NOMO-1 treated with dmso at 0.1 percent for 144 hours (cell line): Measurements from ENCODE around the gene CTXN1.
"Not testable (repeated sequence)": the region's sequence is repeated elsewhere in the genome, so short reads cannot be mapped to it uniquely, and the experiment has no call there.

ENCODE experiments used
- DNase-seq: peaks from one replicate; lab custom pipeline; 2025; ENCODE audit not compliant: unreplicated experiment; lab: John Stamatoyannopoulos, UW

The CTXN1 gene

GRCh38 chr19:7902796-7903243 lies 23.1 kb downstream of the CTXN1 start:
- DNase-seq: no peak

- no peak for DNase-seq
Observed at GRCh38 chr19:7901337-7901736, 24.6 kb downstream of the CTXN1 start.

GRCh38 chr19:7900931-7901330 lies 25.0 kb downstream of the CTXN1 start:
- DNase-seq: no peak

- no peak for DNase-seq
Observed at GRCh38 chr19:7900401-7900870, 25.5 kb downstream of the CTXN1 start.

GRCh38 chr19:7899751-7900378 lies 26.1 kb downstream of the CTXN1 start:
- DNase-seq: no peak

DNA sequence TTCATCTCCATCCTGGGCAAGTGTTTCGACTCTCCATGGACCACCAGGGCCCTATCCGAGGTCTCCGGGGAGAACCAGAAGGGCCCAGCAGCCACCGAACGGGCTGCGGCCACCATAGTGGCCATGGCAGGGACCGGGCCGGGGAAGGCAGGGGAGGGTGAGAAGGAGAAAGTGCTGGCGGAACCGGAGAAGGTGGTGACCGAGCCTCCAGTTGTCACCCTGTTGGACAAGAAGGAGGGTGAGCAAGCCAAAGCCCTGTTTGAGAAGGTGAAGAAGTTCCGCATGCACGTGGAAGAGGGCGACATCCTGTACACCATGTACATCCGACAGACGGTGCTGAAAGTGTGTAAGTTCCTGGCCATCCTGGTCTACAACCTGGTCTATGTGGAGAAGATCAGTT lies 27.0 kb downstream of the CTXN1 start:
- no peak for DNase-seq

GRCh38 chr19:7897292-7897691 lies 28.6 kb downstream of the CTXN1 start:
- no peak for DNase-seq

DNA sequence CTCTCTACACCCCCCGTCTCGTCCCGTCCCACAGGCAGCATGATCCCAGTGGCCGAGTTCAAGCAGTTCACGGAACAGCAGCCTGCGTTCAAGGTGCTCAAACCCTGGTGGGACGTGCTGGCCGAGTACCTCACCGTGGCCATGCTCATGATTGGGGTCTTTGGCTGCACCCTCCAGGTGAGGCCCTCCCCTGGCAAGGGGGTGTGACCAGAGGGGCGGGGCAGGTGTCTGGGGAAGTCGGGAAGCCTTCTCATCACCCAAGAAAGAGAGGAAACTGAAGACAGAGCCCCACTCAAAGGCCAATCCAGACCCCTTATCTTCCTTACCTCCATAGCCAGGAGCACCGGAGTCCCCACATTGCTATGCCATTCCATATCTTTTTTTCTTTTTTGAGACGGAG lies 30.4 kb downstream of the CTXN1 start:
- DNase-seq: no peak

DNA sequence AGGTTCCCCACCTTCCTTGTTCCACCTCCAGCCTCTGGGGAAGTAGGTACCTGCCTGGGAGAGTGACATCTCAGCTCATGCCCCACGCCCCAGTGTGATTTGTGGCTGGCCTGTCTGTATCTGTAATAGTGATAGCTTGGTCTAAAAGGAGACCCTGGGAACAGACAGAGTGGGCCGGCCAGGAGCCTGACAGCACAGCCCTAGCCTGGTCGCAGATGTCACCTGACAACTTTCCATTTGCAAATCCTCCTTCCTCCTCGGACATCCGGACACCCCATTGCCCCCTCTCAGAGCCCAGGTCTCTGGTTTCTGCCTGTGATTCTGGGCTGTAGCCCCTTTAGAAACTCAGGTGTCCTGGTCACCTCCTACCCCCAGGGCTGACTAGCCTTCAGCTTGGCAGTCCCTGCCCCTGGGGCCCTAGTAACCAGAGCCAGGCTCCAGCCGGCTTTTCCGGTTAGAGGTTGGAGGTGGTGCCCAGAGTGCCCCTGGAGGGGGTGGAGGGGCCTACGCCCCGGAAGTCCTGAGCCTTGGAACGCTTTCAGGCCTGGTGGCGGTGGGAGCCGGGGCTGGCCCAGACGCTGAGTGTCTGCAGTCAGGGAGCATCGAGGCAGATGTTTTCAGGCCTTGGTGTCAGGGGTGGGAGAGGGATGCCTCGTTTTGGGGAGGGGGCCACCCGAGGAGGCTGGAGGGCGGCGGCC lies 31.2 kb downstream of the CTXN1 start:
- no peak for DNase-seq

- DNase-seq: not testable (repeated sequence)
Observed at GRCh38 chr19:7893362-7894101, 32.4 kb downstream of the CTXN1 start.

GRCh38 chr19:7888826-7889217 lies 37.1 kb downstream of the CTXN1 start:
- no peak for DNase-seq

DNA sequence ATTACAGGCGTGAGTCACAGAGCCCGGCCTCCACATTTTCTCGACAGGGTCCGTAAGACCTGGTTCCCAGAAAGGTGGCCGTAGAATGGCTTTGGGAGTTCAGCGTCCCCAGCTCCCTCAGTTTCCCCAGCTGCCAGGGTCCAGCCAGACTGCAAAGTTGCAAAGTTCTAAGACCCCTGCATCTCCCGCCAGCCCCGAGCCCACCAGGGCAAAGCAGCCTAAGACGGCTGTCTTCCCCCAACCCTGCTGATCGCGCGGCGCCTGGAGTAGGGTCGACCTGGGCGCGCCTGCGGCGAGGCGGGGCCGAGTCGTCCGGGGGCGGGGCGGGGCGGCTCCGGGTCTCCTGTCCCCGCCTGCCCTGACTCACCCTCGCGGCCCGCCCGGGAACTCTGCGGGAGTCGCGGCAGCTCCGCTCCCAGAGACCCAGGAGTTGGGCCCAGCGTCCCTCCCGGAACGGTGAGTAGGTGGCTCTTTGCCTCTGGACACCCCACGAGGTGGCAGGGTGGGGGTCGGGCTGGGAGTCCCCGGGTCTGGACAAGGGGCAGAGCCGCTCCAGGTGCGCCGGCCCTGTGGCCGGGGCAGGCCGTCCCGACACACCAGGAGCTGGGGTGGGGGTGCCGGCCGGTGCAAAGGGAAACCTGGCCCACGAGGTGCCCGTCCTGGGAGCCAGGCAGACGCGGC lies 37.6 kb downstream of the CTXN1 start, which contains the start of gene LRRC8E:
Gene LRRC8E, plus strand, starts transcription at position 366 of the 681 bp plus-strand sequence. CDS start 7,094 bp downstream, outside the sequence.
- DNase-seq: no peak

GRCh38 chr19:7887408-7888144 lies 38.4 kb downstream of the CTXN1 start:
- no peak for DNase-seq

DNA sequence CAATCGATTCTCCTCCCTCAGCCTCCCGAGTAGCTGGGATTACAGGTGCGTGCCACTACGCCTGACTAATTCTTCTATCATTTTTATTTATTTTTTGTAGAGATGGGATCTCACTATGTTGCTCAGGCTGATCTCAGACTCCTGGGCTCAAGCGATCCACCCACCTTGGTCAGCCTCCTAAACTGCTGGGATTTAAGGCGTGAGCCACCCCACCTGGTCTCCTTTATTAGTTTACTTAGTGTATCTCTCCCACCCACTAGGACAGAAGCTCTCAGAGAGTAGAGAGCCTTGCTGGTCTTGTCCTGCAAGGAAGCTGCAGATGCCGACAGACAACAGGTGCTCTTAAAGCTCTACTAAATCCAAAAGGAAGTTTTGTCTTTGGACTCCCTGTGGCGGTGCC lies 40.1 kb downstream of the CTXN1 start:
- DNase-seq: no peak

DNA sequence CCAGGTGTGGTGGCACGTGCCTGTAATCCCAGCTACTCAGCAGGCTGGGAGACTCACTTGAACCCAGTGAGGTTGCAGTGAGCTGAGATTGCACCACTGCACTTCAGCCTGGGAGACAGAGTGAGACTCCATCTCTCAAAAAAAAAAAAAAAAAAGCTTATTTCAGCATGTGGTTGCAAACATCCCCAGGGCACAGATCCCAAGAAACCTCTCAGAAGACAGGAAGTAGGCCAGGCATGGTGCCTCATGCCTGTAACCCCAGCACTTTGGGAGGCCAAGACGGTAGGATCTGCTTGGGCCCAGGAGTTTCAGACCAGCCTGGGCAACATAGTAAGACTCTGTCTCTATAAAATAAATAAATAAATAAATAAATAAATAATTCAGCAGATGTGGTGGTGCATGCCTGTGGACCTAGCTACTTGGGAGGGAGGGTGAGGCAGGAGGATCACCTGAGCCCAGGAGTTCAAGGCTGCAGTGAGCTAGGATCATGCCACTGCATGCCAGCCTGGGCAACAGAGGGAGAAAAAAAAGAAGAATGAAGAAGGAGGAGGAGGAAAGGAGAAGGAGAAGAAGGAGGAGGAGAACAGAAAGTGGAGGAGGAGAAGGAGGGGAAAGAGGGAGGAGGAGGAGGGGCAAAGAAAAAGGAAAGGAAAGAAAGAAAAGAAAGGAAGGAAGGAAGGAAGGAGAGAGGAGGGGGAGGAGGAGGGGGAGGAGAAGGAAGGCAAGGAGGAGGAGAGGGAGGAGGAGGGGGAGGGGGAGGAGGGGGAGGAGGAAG lies 42.0 kb downstream of the CTXN1 start:
- DNase-seq: no peak

DNA sequence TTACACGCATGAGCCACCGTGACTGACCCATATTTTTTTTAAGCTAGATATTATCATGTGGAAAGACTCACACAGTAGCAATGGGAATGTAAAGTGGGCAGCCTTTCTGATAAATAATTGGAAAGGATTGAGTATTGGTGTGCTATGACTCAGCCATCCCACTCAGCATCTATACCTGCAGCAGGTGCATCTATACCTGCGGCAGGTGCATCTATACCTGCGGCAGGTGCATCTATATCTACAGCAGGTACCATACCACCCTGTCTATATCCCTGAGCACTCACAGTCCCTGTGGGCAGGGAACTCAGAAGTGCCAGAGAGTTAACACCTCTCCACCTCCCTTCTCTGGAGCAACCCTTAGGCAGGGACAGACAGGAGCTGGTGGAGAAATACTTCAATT lies 42.8 kb downstream of the CTXN1 start:
- no peak for DNase-seq

DNA sequence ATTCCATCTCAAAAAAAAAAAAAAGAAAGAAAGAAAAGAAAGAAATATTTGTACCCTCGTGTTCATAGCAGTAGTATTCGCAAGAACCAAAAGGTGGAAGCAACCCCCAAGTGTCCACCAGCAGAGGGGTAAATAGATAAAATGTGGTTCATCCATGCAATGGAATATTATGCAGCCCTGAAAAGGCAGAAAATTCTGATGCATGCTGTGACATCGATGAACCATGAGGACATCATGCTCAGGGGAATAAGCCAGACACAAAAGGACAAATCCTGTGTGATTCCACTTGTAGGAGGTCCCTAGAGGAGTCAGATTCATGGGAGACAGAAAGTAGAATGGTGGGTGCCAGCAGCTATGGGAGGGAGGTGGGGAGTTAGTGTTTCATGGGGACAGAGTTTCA lies 44.0 kb downstream of the CTXN1 start:
- DNase-seq: no peak

- DNase-seq: no peak
Observed at GRCh38 chr19:7879836-7880235, 46.1 kb downstream of the CTXN1 start.

DNA sequence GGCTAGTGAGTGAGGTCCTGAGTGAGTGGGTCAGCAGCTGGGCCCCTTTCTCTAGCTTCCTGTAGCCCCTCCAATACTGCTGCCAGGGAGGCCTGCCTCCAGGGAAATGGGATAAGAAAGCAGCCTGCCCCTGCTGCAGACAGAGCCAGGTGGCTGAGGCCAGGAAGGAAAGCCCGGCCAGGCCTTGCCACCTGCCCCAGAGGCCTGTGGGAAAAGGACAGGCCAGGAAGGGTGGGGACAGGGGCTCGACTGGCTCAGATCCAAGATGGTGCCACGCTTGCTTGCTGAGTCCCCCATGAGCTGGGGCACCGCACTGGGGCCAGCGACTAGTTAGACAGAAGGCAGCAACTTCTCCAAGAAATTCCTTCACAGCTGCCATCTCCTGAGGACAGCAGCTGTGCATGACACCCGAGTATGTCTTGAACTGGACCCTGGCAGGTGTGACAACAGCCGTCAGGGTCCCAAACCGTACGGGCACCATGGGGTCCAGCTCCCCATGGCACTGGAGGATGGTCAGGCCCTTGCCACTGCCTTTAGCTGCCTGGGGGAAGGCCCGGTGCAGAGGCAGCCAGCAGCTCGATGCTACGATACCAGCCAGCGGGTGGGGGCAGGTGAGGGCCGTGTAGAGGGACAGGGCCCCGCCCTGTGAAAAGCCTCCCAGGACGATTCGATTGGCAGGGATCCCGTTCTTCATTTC lies 46.7 kb downstream of the CTXN1 start:
- no peak for DNase-seq
